ENCODE measurements around the gene ARHGEF11. TPM values are rescaled to one million over a fixed set of nuclear protein-coding genes. Genes with fewer than 3 reads are reported as not detected.
A peak's percentile ranks its signal among the peaks of the same experiment; 100 is the strongest.

Gene ARHGEF11
- total RNA-seq, 2 experiments from 2014 or later, result 15.3 to 16.6 TPM

- POLR2A ChIA-PET, result no interaction called here
- Mint-ChIP-seq H3K4me3 (peak overlapping the region; percentile 81), H3K36me3 (ENCODE audit: low read depth) (peaks cover 7% of the 10 kb centered on the region), H3K27me3 (ENCODE audit: low read depth) (peaks cover 21% of the 10 kb centered on the region), H3K27ac (peak overlapping the region; percentile 87), H3K9me3 (ENCODE audit: insufficient read depth) (no peaks in the 10 kb centered on the region), H3K4me1 (ENCODE audit: low read depth) (peaks cover 32% of the 10 kb centered on the region)
- ATAC-seq (peak; percentile 79), DNase-seq (peak; percentile 73)
- CTCF ChIA-PET, result interaction anchor here (1.4 to 3.8 kb wide), 3 partner anchors 34 to 73 kb away, joined by 3 to 15 read pairs (median 5); no protein-coding TSS in a partner anchor
Observed at GRCh38 chr1:156963621-156964020, 81.9 kb downstream of the ARHGEF11 start.

- ChIA-PET CTCF (interaction anchor here (0.7 to 4.1 kb wide), 13 partner anchors 8 to 173 kb away, joined by 3 to 20 read pairs (median 5); no protein-coding TSS in a partner anchor), POLR2A (interaction anchor here (0.9 kb wide), 1 partner anchor 16 kb away, joined by 3 read pairs; no protein-coding TSS in a partner anchor)
- H3K36me3 Mint-ChIP-seq (ENCODE audit: low read depth), result peaks cover 7% of the 10 kb centered on the region
- H3K9me3 Mint-ChIP-seq (ENCODE audit: insufficient read depth), result no peaks in the 10 kb centered on the region
- peak; percentile 69 for DNase-seq
- H3K4me3 Mint-ChIP-seq, result no peak overlapping the region
- H3K27me3 Mint-ChIP-seq (ENCODE audit: low read depth), result peaks cover 14% of the 10 kb centered on the region
- no peak overlapping the region for H3K27ac Mint-ChIP-seq
- ATAC-seq, result peak; percentile 72
- H3K4me1 Mint-ChIP-seq (ENCODE audit: low read depth), result peaks cover 39% of the 10 kb centered on the region
Observed at GRCh38 chr1:156961709-156962108, 83.8 kb downstream of the ARHGEF11 start.

- H3K27me3 Mint-ChIP-seq (ENCODE audit: low read depth), result no peaks in the 10 kb centered on the region
- ChIA-PET POLR2A (no interaction called here), CTCF (interaction anchor here (1.3 to 4.1 kb wide), 8 partner anchors 10 to 122 kb away, joined by 4 to 20 read pairs (median 6); no protein-coding TSS in a partner anchor)
- no peak overlapping the region for H3K27ac Mint-ChIP-seq
- peaks cover 39% of the 10 kb centered on the region for H3K4me1 Mint-ChIP-seq (ENCODE audit: low read depth)
- no peaks in the 10 kb centered on the region for H3K9me3 Mint-ChIP-seq (ENCODE audit: insufficient read depth)
- ATAC-seq (no peak), DNase-seq (no peak)
- peaks cover 7% of the 10 kb centered on the region for H3K36me3 Mint-ChIP-seq (ENCODE audit: low read depth)
- H3K4me3 Mint-ChIP-seq, result no peak overlapping the region
Observed at GRCh38 chr1:156959925-156960324, 85.6 kb downstream of the ARHGEF11 start.

- H3K9me3 Mint-ChIP-seq (ENCODE audit: insufficient read depth), result no peaks in the 10 kb centered on the region
- POLR2A ChIA-PET, result interaction anchor here (0.5 kb wide), 1 partner anchor 41 kb away, joined by 3 read pairs; no protein-coding TSS in a partner anchor
- CTCF ChIA-PET, result interaction anchor here (0.7 to 4.1 kb wide), 5 partner anchors 10 to 270 kb away, joined by 3 to 20 read pairs (median 5); no protein-coding TSS in a partner anchor
- H3K27ac Mint-ChIP-seq, result no peak overlapping the region
- ATAC-seq, result no peak
- H3K4me3 Mint-ChIP-seq, result no peak overlapping the region
- H3K36me3 Mint-ChIP-seq (ENCODE audit: low read depth), result peaks cover 10% of the 10 kb centered on the region
- no peak for DNase-seq
- peaks cover 38% of the 10 kb centered on the region for H3K4me1 Mint-ChIP-seq (ENCODE audit: low read depth)
- H3K27me3 Mint-ChIP-seq (ENCODE audit: low read depth), result no peaks in the 10 kb centered on the region
Observed at GRCh38 chr1:156959414-156959813, 86.1 kb downstream of the ARHGEF11 start.

GRCh38 chr1:156958247-156958714 lies 87.3 kb downstream of the ARHGEF11 start:
- Mint-ChIP-seq H3K4me1 (ENCODE audit: low read depth) (peaks cover 27% of the 10 kb centered on the region), H3K36me3 (ENCODE audit: low read depth) (peaks cover 8% of the 10 kb centered on the region), H3K9me3 (ENCODE audit: insufficient read depth) (no peaks in the 10 kb centered on the region), H3K27ac (no peak overlapping the region), H3K27me3 (ENCODE audit: low read depth) (no peaks in the 10 kb centered on the region), H3K4me3 (no peak overlapping the region)
- ChIA-PET POLR2A (no interaction called here), CTCF (interaction anchor here (1.5 to 4.1 kb wide), 2 partner anchors 9 to 30 kb away, joined by 5 to 20 read pairs; no protein-coding TSS in a partner anchor)
- DNase-seq, result no peak
- ATAC-seq, result no peak

GRCh38 chr1:156957634-156958033 lies 87.9 kb downstream of the ARHGEF11 start:
- H3K36me3 Mint-ChIP-seq (ENCODE audit: low read depth), result peaks cover 8% of the 10 kb centered on the region
- POLR2A ChIA-PET, result no interaction called here

GRCh38 chr1:156956333-156956732 lies 89.2 kb downstream of the ARHGEF11 start:
- H3K4me1 Mint-ChIP-seq (ENCODE audit: low read depth), result peaks cover 10% of the 10 kb centered on the region
- CTCF ChIA-PET, result interaction anchor here (1.1 to 1.4 kb wide), 2 partner anchors 26 to 28 kb away, joined by 4 read pairs; no protein-coding TSS in a partner anchor
- DNase-seq, result no peak
- H3K4me3 Mint-ChIP-seq, result no peak overlapping the region
- H3K9me3 Mint-ChIP-seq (ENCODE audit: insufficient read depth), result no peaks in the 10 kb centered on the region
- POLR2A ChIA-PET, result no interaction called here
- no peaks in the 10 kb centered on the region for H3K27me3 Mint-ChIP-seq (ENCODE audit: low read depth)
- no peak for ATAC-seq
- no peak overlapping the region for H3K27ac Mint-ChIP-seq
- peaks cover 8% of the 10 kb centered on the region for H3K36me3 Mint-ChIP-seq (ENCODE audit: low read depth)

More at GRCh38 chr1:156957634-156958033, 87.9 kb downstream of the ARHGEF11 start:
- Mint-ChIP-seq H3K4me1 (ENCODE audit: low read depth) (peaks cover 21% of the 10 kb centered on the region), H3K27me3 (ENCODE audit: low read depth) (no peaks in the 10 kb centered on the region), H3K27ac (no peak overlapping the region), H3K4me3 (no peak overlapping the region), H3K9me3 (ENCODE audit: insufficient read depth) (no peaks in the 10 kb centered on the region)
- CTCF ChIA-PET, result interaction anchor here (1.4 kb wide), 1 partner anchor 29 kb away, joined by 4 read pairs; no protein-coding TSS in a partner anchor
- ATAC-seq, result no peak
- no peak for DNase-seq

GRCh38 chr1:156953571-156953970 lies 92.0 kb downstream of the ARHGEF11 start:
- Mint-ChIP-seq H3K27ac (no peak overlapping the region), H3K4me3 (no peak overlapping the region), H3K27me3 (ENCODE audit: low read depth) (no peaks in the 10 kb centered on the region), H3K4me1 (ENCODE audit: low read depth) (peaks cover 7% of the 10 kb centered on the region), H3K36me3 (ENCODE audit: low read depth) (peaks cover 4% of the 10 kb centered on the region), H3K9me3 (ENCODE audit: insufficient read depth) (no peaks in the 10 kb centered on the region)
- ChIA-PET POLR2A (no interaction called here), CTCF (interaction anchor here (1.8 kb wide), 1 partner anchor 8 kb away, joined by 9 read pairs; no protein-coding TSS in a partner anchor)
- DNase-seq (no peak), ATAC-seq (no peak)

- ATAC-seq (no peak), DNase-seq (no peak)
- Mint-ChIP-seq H3K4me1 (ENCODE audit: low read depth) (no peaks in the 10 kb centered on the region), H3K27me3 (ENCODE audit: low read depth) (no peaks in the 10 kb centered on the region), H3K9me3 (ENCODE audit: insufficient read depth) (no peaks in the 10 kb centered on the region), H3K4me3 (no peak overlapping the region), H3K27ac (no peak overlapping the region), H3K36me3 (ENCODE audit: low read depth) (peaks cover 4% of the 10 kb centered on the region)
- ChIA-PET POLR2A (no interaction called here), CTCF (interaction anchor here (3.6 kb wide), 1 partner anchor 9 kb away, joined by 20 read pairs; no protein-coding TSS in a partner anchor)
Observed at GRCh38 chr1:156951371-156951770, 94.2 kb downstream of the ARHGEF11 start.

GRCh38 chr1:156949127-156949526 lies 96.4 kb downstream of the ARHGEF11 start:
- Mint-ChIP-seq H3K27me3 (ENCODE audit: low read depth) (no peaks in the 10 kb centered on the region), H3K36me3 (ENCODE audit: low read depth) (no peaks in the 10 kb centered on the region), H3K4me3 (no peak overlapping the region), H3K4me1 (ENCODE audit: low read depth) (no peaks in the 10 kb centered on the region), H3K27ac (no peak overlapping the region), H3K9me3 (ENCODE audit: insufficient read depth) (no peaks in the 10 kb centered on the region)
- ATAC-seq (no peak), DNase-seq (no peak)
- CTCF ChIA-PET, result interaction anchor here (0.9 to 3.6 kb wide), 4 partner anchors 9 to 21 kb away, joined by 3 to 20 read pairs (median 6); no protein-coding TSS in a partner anchor
- POLR2A ChIA-PET, result no interaction called here

GRCh38 chr1:156948708-156949107 lies 96.8 kb downstream of the ARHGEF11 start:
- Mint-ChIP-seq H3K27ac (no peak overlapping the region), H3K36me3 (ENCODE audit: low read depth) (no peaks in the 10 kb centered on the region), H3K27me3 (ENCODE audit: low read depth) (no peaks in the 10 kb centered on the region), H3K4me1 (ENCODE audit: low read depth) (no peaks in the 10 kb centered on the region), H3K9me3 (ENCODE audit: insufficient read depth) (no peaks in the 10 kb centered on the region), H3K4me3 (no peak overlapping the region)
- ATAC-seq, result no peak
- POLR2A ChIA-PET, result no interaction called here
- no peak for DNase-seq
- CTCF ChIA-PET, result interaction anchor here (0.9 to 3.6 kb wide), 4 partner anchors 8 to 21 kb away, joined by 3 to 20 read pairs (median 6); no protein-coding TSS in a partner anchor

- Mint-ChIP-seq H3K4me3 (no peak overlapping the region), H3K27me3 (ENCODE audit: low read depth) (no peaks in the 10 kb centered on the region), H3K4me1 (ENCODE audit: low read depth) (no peaks in the 10 kb centered on the region), H3K9me3 (ENCODE audit: insufficient read depth) (no peaks in the 10 kb centered on the region), H3K36me3 (ENCODE audit: low read depth) (no peaks in the 10 kb centered on the region), H3K27ac (no peak overlapping the region)
- ATAC-seq, result no peak
- CTCF ChIA-PET, result interaction anchor here (1.8 to 3.6 kb wide), 3 partner anchors 11 to 22 kb away, joined by 5 to 20 read pairs (median 6); no protein-coding TSS in a partner anchor
- no peak for DNase-seq
- POLR2A ChIA-PET, result no interaction called here
Observed at GRCh38 chr1:156947818-156948525, 97.6 kb downstream of the ARHGEF11 start.

Measured in activated CD8-positive, alpha-beta T cell treated with anti-CD3 and anti-CD28 coated beads, Interleukin-2, amount 10 ng/mL, durations not matched to agents 7 days and 5 days (primary cell).